ENCODE measurements around the gene SRD5A1.

SRD5A1 gene, protein sequence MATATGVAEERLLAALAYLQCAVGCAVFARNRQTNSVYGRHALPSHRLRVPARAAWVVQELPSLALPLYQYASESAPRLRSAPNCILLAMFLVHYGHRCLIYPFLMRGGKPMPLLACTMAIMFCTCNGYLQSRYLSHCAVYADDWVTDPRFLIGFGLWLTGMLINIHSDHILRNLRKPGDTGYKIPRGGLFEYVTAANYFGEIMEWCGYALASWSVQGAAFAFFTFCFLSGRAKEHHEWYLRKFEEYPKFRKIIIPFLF

DNA sequence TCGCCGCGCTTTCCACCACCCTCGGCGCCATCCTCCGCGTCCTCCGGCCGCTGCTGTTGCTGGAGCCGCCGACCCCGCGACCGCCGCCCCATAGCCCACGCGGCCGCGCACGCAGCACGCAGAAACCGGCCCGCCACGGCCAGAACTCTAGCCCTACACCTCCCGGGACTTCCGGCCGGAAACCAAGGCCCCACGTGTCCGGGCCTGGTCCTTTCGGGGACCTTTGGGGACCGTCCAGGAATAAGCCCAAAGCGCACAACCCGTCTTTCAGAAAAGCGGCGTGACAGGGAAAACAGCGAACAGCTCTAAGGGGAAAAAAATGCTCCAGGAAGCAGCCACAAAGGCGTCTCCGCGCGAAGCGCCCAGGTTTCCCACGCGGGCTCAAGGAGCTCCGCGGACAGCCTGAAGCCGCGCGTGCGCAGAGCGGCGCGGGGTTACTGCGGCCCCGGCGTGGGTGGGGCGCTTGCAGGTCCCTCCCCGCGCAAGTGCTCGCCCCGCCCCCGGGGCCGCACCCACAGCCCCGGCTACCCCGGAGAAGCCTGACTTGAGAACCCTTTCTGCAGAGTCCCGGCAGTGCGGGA lies at the start of gene SRD5A1, which contains the start of gene NSUN2:
SRD5A1 (plus strand) TSS at position 553 of the 581 bp plus-strand sequence. CDS start 137 bp downstream, outside the sequence.
NSUN2 (minus strand) TSS at position 157 of the 581 bp plus-strand sequence; CDS start at position 92, 65 bp downstream.
- DNase-seq (ENCODE audit: low read depth): peak; percentile 91

DNA sequence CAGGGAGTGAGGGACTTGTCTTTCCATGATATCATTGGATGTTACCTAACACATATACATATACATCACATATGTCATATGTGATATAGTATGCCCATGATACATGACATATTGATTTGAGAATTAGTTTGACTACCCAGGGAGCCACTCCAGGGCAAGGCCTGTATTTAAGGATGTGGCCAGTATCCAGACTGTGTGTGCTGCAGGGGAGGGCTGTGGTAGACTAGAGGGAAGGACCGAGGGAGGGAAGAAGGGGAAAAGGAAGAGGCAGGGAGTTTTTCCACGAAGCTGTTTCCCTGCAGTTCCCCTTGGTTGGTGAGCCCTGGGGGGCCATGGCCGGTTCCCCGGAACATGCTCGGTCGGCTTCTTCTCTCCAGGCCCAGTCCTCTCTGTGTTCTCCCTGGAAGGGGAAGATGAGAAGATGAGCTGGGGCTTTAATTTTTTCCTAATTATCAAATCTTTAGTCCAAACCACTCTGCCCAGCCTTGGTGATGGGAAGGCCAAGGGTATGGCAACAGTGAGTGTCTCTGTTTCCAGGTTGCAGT lies 49.1 kb upstream of the SRD5A1 start:
- no peak for DNase-seq (ENCODE audit: low read depth)

DNA sequence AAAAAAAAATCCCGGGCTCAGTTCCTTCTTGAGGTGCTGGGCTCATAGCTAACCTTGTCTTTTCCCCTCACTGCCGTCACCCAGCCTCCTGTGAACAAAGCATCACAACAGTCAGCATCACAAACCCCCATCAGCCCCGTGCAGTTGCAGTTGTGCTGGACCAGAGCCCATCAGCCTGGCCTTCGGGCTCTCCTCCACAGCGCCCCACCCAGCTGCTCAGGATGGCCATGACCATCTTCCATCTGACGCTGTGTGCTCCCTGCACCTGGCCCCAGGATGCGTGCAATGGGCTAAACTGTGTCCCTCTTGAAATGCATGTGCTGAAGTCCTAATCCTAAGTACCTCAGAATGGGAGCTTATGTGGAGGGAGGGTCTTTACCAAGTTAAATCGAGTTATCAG lies 48.5 kb upstream of the SRD5A1 start:
- no peak for DNase-seq (ENCODE audit: low read depth)

DNA sequence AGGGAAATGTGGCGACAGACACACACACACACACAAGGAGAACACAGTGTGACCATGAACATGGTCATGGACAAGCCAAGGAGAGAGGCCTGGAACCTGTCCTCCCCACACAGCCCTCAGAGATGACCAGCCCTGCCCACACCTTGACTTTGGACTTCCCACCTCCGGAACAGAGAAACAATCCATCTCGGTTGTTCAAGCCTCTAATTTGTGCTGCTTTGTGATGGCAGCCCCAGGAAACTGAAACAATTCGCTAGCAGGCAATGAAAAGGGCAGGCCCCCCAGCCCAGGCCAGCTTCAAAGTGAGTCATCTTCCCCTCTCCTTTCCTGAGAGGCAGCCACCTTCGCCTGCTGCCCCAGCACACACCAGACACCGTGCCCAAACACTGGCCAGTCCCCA lies 48.1 kb upstream of the SRD5A1 start:
- DNase-seq (ENCODE audit: low read depth): no peak

DNA sequence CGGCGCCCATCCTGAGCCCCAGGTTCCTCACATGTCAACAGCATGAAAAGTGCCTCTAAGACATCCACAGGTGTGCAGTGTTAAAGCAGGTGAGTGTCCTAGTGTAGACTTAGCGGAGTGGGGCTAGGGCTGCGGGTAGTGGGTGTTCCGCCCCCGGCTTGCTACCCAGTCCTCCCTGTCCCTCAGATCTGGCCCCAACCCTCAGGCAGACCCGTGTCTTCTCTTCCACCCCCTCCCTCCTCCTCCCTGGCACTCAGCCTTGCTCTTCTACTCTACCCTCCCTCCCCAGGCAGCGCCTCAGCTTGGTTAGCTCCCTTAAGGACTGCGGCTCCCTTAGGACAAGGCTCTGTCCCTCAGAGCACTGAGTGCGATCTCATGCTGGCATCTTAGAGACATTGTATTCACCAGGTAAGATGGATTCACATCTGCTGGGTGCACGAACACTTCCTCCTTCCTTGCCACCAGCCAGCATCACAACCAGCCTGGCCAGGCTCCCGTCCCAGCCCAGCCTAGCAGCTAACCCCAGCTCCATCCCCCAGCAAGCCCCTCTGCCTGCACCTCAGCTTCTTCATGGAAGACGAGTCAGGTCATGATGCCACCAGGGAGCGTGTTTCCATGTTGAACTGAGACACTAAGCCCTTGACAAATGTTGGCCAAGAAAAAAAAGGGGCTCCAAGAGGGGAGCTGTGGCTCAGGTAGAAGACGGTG lies 47.1 kb upstream of the SRD5A1 start:
- no peak for DNase-seq (ENCODE audit: low read depth)

DNA sequence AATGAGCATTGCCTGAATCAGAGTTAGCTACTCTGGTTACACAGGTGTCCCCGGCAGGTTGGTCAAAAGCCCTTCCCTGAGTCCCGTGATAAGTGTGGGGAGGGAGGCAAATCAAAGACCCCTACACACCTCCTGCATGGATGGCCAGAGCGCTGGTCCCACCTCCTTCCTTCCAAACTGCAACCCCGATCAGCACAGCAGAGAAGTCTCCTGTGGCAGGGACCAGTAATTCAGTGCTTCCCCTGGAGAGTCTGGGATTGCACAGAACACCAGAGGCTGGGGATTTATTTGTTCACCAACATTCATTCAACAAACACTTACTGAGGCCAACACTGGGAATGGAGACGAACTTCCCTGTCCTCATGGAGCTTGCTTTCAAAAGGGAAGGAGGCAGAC lies 46.6 kb upstream of the SRD5A1 start:
- no peak for DNase-seq (ENCODE audit: low read depth)

DNA sequence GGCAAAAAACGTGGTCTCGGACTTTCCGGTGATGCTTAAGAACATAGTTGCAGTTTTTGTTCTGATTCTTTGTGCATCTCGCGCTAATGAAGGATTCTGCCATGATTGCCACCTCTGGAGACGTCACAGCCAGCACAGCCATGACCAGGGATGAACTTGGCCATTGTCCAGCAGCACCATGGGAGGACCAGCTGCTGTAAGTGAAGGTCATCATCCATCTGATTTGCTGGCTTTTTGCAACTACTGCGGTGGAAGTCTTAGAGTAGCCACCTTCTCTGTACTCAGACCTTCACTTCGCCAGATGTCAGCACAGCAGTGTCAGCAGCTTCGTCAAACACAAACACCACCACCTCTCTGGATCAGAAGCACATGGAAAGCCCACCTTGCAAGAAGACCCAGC lies 46.1 kb upstream of the SRD5A1 start:
- no peak for DNase-seq (ENCODE audit: low read depth)

DNA sequence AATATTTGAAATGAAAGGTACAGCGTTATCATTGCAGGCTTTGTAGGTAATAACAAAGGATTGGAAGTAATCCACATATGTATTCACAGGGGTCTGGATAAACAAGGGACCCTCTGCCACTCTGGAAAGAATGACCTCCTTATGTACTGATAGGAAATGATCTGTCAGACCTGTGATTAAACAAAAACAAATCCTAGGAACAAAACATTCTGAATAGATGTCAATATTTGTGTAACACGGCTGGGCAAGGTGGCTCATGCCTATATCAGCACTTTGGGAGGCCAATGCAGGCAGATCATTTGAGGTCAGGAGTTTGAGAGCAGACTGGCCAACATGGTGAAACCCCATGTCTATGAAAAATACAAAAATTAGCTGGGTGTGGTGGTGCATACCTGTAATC lies 42.7 kb upstream of the SRD5A1 start:
- no peak for DNase-seq (ENCODE audit: low read depth)

DNA sequence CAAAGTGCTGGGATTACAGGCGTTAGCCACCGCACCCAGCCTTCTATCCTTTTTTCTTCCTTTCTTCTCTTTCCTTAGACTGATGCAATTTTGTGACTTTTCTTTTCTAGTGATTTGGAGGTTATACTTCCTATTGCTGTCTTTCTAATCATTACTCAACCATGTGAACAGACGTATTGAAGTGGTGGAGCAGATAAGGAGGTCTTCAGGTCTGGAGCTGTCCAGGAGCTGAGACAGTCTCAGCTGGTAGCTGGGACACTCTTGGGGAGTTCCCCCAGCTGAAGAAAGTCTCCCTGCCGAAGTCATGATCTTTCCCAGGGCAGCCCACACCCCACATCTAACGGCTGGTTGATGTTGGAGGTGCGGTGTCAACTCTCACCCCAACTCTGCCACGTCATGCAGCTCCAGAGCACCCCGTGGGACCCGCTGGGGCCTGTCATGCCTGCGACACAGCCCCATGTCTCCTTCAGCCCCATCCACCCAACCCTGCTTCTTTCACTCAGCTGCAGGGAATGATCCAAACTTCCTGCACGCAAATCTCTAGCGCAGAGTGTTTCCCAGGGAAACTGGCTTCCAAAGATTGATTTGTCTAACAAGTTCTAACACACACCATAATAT lies 41.5 kb upstream of the SRD5A1 start:
- no peak for DNase-seq (ENCODE audit: low read depth)

DNA sequence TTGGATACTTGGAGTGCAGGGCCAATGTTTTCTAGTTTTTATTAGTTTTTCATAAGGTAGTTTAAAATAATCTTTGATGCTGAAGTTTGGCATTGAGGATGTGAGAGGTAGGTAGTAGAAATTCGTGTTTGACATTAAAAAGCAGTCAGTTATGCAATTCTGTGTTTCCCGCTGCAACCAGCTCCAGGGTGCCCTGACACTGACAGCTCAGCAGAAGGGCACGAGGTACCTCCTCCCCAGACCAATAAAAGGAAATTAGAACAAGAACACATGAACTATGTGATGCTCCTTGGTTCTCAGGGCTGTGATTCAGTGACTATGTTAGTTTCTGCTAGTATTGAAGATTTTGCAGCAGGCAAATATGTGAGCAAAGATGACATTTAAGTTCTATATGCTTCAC lies 40.6 kb upstream of the SRD5A1 start:
- DNase-seq (ENCODE audit: low read depth): no peak

DNA sequence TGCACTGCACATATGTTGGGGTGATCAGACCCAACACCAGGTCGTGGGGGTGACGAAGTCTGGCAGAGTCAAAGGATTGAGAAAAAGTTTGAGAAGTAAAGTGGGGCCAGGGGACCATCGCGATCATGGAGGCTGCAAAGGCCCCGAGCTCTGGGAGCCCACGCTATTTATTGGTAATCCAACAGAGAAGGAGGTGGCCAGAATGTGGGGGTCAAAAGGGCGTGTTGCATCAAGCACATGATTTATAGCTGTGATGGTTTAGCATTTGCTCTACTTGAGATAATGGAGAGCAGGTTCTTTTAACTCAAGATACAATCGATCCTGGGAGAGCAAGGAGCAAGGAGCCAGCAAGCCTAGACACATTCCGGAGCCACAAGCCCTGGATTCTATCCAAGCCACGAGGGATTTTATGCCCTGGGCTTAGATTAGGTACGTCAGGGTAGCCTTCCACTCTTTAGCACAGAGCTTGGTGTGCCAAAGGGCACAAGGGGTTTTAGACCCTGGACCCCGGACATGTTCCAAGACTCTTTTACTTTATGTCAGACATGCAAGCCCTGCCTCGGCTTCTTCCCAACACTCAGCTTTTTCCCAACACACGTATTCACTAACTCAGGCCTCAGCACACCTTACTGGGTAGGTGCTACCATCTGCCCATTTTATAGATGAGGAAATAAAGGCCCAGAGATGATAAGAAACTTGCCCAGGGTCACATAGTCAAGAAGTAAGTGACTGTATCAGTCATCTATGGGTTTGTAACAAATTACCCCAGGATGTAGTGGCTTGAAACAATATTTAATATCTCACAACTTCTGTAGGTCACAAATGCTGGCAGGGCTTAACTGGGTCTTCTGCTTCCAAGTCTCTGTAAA lies 39.9 kb upstream of the SRD5A1 start:
- DNase-seq (ENCODE audit: low read depth): no peak

DNA sequence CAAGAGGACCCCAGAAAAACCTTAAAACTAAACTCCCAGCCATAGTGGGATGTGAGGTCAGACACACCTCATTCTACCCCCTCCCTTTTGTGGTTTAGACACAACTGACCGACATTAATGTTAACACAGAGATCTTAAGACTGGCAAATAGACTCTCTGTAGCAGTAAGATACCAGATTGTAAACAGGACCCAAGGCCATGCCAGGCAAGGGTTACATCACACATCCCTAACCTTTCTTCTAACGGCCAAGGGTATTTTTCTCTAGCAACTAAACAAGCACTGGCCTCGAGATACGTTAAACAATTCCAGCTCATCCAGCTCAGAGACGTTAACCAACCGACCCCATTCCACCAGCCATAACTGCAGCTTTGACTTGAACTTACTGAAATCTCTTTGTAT lies 39.2 kb upstream of the SRD5A1 start:
- no peak for DNase-seq (ENCODE audit: low read depth)

DNA sequence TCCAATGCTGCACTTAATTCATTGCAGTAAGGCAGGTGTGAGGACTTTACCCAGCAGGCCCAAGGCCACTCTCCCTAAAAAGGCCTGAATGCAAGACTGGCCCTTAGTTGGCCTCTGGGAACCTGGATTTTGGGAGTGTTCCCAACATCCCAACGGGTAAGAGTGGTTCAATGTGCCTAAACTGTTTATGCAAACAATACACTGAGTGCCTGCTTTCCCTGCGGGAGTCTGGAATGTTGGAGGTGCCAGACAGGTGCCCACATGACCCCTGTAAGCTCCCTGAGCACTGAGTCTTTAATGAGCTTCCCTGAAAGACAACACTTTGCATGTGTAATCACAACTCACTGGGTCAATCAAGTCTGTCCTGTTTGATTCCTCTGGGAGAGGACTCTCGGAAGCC lies 37.8 kb upstream of the SRD5A1 start:
- DNase-seq (ENCODE audit: low read depth): no peak

DNA sequence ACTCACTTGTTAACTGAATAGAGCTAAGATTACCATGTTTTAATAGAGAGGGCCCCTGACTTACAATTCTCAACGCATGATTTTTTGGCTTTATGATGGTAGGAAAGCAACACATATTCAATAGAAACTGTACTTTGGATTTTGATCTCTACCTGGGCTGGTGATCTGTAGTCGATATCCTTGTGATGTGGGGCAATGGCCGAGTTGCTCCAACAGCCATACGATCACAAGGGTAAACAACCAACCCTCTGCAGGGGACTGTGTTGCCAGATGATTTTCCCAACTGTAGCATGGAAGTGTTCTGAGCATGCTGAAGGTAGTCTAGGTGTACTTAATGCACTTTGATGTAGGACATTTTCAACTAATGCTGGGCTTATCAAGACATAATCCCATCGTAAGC lies 36.9 kb upstream of the SRD5A1 start:
- no peak for DNase-seq (ENCODE audit: low read depth)

DNA sequence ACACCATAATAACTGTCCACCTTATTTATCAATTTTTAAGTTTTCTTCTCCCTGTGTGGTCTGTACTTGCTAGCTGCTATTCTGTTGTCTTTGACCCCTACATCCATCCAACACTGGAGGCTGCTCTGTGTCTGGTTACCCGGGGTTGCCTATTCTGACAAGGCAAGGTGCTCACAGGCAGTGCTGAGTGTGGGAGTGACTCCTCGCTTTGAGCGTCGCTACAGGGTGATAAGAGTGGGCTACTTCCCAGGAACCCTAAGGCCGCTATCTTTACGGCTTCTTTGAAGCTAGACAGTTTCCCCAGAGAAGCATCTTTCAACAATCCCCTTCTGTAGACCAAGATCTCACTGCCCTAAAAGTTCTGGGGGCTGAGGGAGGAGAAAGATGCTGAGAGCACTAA lies 35.7 kb upstream of the SRD5A1 start:
- no peak for DNase-seq (ENCODE audit: low read depth)

DNA sequence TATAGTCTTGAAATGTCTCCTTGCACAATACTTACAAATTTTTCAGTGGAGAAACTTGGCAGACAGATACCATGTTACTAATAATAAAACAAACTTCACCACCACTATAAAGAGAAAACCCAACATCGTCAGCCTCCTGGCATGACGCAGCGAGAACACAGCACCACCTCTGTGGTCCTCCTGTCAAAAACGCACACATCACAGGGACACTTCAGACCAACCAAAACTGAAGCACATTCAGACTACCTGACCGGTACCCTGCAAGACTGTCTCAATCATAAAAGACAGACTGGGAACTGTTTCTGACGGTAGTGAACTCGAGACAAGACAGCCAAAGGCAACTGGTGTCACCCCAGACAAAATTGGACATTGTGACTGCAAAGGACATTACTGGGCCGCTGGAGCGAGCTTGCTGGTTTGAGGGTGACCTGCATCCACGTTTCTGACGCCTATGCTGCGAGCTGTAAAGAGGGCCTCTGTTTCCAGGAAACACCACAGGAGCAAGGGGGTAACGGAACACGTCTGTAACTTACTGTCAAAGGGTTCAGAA lies 34.8 kb upstream of the SRD5A1 start:
- DNase-seq (ENCODE audit: low read depth): no peak

DNA sequence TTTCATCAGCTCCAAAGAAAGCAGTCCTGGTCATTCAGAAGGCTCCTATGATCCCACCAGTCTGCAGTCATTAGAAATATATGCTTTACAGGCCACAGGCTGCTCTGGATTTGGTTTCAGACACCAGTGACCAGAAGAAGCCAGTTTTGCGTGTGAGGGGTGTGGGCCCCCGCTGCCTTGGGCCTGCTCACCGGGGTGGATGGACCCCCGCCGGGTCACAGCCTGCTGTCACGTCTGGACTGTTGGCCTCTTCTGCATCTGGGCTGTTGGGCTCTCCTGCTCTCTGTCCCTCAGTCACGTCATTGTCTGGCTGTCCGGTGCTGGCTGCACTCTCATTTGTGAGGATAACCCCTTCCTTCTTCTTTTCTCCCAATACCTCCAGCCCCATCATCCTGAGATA lies 33.5 kb upstream of the SRD5A1 start:
- no peak for DNase-seq (ENCODE audit: low read depth)

DNA sequence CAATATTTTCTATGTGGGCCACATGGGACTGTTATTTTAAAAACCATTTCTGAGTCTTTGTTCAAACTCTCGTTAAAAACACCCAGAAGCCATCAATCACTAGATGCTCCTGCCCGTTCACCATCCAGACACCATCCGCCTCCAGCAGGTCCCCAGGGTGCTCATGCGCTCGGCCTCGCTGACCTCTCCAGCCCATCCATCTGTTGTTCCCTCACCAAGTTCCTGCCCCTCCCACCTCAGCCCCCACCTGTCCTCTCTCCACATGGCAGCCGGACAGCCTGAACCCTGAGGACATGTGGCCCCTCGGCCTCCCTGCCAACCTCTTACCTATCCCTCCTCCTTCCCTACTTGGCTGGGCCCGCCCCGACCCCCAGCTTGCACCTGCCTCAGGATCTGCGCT lies 32.0 kb upstream of the SRD5A1 start:
- DNase-seq (ENCODE audit: low read depth): no peak

DNA sequence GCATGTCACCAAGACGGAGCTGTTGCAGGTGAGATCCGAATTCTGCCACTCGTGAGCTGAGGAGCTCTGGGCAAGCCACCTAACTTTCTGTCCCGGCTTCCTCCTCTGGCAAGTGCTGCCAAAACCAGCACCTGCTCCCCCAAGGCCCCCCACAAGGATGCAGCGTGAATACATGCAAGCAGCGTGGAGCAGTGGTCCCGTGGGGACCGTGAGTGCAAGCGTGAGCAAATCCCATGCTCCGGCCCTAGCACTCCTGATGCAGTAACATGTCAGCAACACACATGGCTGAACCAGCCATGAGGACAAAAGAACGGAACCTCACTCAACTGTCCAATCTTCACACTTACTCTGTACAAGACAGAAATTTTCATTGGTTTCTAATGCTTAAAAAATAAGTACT lies 31.4 kb upstream of the SRD5A1 start:
- DNase-seq (ENCODE audit: low read depth): no peak

DNA sequence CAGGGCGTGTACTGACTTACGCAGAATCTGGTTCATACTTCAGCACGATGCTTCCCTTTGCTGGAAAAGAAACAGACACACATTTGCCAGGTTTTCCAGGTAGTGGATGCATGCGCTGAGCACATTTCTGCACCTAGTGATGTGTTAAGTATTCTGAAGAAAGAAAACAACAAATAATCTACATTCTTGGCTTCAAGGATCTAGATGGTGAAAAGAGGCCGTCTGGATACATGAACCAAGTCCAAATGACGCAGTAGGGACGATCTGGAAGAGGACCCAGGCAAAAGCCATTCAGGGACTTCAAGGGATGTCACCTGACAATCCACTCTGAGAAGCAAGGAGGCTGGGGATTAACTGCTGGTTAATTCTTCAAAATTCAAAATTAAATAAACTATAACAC lies 30.8 kb upstream of the SRD5A1 start:
- no peak for DNase-seq (ENCODE audit: low read depth)

DNA sequence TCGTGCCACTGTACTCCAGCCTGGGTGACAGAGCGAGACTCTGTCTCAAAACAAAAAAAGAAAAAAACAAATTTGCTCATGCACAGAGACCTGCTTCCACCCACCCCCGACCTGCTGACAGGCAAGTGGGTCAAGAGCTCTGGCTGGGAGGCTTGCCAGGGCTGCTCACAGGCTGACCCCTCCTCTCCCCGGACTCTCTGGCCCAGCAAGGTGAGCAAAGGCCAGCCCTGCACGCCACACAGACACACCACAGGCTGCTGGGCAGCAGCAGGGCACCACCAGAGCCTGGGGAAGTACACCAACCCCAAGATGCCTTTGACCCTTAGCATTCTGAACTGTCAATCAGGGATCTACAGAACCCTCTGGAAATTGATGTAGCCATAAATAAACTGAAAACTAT lies 29.6 kb upstream of the SRD5A1 start:
- DNase-seq (ENCODE audit: low read depth): no peak
